Measurements from ENCODE around the gene NUDT12. TPM values are rescaled to one million over a fixed set of nuclear protein-coding genes. Genes with fewer than 3 reads are reported as not detected.

NUDT12 gene
- total and polyA plus RNA-seq, 2 of the 13 experiments (the other 11 are each of a cell fraction or from before 2014, with no cell fraction given), result 2.3 to 5.4 TPM

DNA sequence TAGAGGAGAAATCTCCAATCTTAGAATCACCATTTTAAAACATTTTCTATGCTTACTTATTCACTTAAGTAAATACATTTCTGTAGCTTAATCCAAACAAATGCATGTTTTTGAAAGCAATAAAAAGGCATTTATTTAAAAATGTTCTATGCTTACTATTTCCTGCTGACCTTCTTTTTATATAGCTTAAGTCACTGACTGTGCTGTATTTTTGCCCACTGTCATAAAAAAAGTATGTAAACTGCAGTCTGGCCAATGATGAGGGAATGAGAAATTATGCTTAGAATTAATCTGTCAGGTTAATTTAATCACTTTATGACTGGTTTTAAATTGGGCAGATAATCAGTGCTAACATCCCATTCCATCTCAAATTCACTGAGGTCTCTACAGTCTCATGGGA, 20.1 kb downstream of the NUDT12 start (continued):
- TF ChIP-seq, protein P1, sequence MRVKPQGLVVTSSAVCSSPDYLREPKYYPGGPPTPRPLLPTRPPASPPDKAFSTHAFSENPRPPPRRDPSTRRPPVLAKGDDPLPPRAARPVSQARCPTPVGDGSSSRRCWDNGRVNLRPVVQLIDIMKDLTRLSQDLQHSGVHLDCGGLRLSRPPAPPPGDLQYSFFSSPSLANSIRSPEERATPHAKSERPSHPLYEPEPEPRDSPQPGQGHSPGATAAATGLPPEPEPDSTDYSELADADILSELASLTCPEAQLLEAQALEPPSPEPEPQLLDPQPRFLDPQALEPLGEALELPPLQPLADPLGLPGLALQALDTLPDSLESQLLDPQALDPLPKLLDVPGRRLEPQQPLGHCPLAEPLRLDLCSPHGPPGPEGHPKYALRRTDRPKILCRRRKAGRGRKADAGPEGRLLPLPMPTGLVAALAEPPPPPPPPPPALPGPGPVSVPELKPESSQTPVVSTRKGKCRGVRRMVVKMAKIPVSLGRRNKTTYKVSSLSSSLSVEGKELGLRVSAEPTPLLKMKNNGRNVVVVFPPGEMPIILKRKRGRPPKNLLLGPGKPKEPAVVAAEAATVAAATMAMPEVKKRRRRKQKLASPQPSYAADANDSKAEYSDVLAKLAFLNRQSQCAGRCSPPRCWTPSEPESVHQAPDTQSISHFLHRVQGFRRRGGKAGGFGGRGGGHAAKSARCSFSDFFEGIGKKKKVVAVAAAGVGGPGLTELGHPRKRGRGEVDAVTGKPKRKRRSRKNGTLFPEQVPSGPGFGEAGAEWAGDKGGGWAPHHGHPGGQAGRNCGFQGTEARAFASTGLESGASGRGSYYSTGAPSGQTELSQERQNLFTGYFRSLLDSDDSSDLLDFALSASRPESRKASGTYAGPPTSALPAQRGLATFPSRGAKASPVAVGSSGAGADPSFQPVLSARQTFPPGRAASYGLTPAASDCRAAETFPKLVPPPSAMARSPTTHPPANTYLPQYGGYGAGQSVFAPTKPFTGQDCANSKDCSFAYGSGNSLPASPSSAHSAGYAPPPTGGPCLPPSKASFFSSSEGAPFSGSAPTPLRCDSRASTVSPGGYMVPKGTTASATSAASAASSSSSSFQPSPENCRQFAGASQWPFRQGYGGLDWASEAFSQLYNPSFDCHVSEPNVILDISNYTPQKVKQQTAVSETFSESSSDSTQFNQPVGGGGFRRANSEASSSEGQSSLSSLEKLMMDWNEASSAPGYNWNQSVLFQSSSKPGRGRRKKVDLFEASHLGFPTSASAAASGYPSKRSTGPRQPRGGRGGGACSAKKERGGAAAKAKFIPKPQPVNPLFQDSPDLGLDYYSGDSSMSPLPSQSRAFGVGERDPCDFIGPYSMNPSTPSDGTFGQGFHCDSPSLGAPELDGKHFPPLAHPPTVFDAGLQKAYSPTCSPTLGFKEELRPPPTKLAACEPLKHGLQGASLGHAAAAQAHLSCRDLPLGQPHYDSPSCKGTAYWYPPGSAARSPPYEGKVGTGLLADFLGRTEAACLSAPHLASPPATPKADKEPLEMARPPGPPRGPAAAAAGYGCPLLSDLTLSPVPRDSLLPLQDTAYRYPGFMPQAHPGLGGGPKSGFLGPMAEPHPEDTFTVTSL (CRISPR knock-in tag; IDR thresholded peaks at IDR 0.05; ENCODE audit: borderline replicate concordance), result no peak
- no peak for TF ChIP-seq CCAR2 (optimal IDR thresholded peaks at IDR 0.05; ENCODE audit: low read depth, low read length)
- TF ChIP-seq ZNF674 (CRISPR knock-in tag; IDR thresholded peaks at IDR 0.05; ENCODE audit: low read depth), result no peak
- no peak for TF ChIP-seq ZBTB40 (IDR thresholded peaks at IDR 0.05)
- TF ChIP-seq ZBTB40 (CRISPR knock-in tag; IDR thresholded peaks at IDR 0.05), result no peak
